HG03460 (cell line): ENCODE results near the gene GABARAPL2.
"Not testable (repeated sequence)": the region's sequence is repeated elsewhere in the genome, so short reads cannot be mapped to it uniquely, and the experiment has no call there.

Experiments used
- ATAC-seq: cut with Tn5 transposase; IDR thresholded peaks from one replicate; pipeline ENCODE4 v1.9.1; 2021; ENCODE audit not compliant: unreplicated experiment

The GABARAPL2 gene, protein sequence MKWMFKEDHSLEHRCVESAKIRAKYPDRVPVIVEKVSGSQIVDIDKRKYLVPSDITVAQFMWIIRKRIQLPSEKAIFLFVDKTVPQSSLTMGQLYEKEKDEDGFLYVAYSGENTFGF

DNA sequence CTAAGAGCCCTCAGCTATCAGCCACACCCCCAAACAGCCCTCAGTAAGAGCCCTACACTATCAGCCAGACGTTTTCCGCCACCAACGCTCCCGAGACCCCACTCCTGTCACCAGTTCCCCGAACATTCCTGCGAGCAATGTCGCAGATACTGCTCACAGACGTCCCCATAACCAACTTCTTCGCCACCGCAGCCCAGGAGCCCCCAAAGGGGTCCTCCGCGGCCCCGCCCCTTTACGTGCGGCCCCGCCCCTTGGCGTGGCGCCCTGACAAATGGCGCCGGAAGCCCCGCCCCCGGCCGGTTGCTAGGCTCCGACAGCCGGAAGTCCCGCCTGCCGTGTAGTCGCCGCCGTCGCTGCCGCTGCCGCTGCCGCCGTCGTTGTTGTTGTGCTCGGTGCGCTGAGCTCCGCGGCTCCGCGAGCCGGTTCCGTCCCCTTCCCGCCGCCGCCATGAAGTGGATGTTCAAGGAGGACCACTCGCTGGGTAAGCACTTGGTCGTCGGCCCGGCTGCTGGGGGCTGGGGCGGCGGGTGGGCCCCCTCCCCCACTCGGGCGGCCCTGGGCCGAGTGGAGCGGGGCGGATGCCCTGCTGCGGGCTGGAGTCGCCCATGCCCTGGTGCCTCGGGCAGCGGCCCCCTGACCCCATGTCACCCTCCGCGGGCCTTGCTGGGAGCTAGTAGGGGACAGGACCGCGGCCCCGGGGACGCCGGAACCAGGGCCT is at the start of gene GABARAPL2:
Gene GABARAPL2, plus strand, starts transcription at position 340 of the 718 bp plus-strand sequence. Its CDS starts 108 bp downstream, at position 448.
- peak; percentile 69 for ATAC-seq

DNA sequence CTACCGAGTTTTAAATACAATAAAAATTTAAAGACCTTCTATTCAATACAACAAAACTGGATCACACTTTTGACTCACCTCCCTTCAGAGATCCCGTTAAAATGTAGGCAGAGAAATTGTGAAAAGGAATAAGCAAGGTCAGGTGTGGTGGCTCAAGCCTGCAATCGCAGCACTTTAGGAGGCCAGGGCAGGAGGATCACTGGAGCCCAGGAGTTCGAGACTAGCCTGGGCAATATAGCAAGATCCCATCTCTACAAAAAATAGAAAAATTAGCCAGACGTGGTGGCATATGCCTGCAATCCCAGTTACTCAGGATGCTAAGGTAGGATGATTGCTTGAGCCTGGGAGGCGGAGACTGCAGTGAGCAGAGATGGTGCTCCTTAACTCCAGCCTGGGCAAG is 47.0 kb upstream of the GABARAPL2 start:
- ATAC-seq, result no peak

DNA sequence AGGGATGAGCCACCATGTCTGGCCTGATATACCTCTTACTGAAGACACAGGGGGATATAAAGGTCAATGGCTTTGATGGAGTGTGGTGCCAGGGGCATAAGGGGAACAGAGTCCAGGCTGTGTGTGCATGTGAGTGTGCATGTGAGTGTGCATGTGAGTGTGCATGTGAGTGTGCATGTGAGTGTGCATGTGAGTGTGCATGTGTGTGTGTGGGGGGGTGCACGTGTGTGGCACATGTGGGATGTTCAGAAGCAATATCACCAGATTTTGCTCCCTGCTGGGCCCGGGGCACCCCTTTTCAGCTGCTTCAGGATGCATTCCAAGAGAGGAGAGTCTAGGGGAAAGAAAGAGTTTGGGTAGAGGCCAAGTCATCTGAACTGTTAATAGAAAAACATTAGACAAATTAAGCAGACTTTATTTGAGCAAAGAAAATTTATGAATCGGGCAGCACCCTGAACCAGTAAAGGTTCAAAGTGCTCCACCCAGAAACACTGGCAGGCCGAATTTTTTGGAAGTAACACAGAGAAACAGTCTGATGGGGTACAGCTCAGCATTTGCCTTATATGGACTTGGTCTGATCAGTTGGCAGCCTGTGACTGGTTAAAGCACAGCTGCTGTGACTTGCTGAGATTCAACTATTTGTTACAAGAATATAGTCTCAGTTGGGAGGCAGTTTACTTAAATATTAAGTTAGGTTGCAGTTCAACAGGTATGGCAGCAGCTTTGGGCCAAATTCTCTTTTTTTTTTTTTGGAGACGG is 40.0 kb upstream of the GABARAPL2 start:
- no peak for ATAC-seq

DNA sequence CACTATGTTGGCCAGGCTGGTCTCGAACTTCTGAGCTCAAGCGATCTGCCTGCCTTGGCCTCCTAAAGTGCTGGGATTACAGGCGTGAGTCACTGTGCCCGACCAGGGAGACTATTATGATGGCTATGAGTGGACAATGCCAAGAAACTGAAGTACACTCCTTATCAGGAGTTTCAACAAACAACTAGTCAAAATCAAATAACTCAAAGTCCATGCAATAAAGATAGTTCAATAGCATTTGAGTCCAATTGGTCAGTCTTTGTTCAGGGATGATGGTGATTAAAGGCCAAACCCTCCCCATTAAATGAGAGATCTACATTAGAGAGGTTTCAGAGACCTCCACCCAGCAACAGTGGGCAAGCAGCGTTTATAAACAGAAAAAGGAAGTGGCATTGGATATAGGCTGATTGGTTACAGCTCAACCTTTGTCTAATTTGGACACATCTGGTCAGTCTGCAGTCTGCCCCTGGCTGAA is 38.3 kb upstream of the GABARAPL2 start:
- ATAC-seq, result no peak

DNA sequence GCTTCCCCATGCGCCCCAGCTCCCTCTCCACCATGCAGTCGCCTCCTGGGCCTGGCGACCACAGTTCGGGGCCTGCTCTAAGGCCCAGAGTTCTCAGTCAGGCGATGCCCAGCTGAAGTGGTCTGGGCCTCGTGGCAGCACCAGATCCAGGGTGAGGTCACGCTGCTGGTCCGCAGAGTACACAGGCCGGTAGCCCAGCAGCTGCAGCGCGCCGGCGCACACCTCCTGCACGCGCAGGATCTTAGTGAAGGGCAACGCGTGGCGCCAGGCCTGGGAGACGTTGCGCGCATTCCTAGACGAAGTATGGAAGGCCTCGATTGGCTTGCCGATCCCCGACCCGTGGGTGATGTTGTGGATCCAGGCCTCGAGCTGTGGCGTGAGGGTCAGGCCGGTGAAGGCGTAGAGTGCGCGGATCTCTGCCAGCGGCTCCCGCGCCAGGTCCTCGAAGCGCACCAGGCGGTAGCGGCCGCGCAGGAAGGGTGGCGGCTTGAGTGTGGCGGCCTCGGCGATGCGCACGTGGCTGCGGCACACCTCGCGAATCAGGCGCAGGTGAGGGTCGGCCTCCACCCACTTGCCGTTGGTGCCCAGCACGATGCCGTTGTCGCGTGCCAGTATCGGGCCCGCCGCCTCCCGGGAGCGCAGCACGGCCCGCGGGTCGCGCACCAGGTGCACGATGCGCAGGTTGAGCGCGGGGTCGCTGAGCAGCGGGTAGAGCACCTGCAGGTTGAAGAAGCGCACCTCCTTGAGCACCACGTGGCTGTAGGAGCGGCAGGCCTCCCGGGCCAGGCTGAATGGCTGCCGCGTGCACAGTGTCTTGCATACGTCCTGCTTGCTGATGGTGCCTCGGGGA is 36.9 kb upstream of the GABARAPL2 start:
- no peak for ATAC-seq

DNA sequence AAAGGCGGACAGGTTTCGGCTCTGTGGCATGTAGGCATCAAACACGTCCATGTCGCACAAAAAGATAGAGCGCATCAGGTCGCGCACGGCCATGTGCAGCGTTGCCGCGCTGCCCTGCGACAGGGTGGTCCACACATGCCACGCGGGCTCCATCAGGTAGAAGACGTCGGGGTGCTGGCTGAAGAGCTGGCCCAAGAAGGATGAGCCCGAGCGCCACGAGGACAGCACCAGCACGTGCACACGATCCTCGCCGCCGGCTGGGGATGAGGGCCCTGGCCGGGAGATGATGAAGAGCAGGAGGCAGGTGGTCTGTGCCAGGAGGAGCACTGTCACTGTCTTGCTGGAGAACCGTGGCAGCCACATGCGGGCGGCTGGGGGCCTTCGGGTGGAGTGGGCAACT is 36.2 kb upstream of the GABARAPL2 start:
- ATAC-seq, result no peak

DNA sequence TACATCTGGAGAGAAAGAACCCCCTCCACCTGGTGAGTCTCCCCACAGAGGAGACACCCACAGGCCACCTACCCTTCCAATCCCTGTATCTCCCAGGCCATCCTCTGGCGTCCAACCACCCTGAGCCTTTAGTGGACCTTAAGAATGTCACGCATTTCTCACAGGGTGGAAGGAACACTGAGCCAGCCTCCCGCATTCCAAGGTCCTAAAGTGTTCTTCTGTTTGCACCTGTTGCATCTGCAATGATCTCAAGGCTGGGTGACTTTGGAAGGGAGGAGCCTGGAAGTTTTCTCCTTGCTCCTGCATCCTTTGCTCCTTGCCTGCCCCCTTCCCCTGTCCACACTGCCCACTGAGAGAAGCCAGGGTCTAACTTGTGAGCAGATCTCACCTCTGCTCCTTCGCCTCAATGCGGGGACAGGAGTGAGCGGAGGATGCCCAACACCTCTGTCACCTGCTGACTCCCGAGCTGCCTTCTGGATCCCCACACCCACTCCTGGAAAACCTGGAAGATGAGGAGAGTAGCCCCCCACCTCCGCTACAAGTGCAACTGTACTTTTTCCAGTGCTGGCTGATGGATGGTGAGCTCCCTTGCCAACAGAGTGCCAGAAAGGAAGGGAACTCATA is 33.9 kb upstream of the GABARAPL2 start:
- ATAC-seq, result no peak

DNA sequence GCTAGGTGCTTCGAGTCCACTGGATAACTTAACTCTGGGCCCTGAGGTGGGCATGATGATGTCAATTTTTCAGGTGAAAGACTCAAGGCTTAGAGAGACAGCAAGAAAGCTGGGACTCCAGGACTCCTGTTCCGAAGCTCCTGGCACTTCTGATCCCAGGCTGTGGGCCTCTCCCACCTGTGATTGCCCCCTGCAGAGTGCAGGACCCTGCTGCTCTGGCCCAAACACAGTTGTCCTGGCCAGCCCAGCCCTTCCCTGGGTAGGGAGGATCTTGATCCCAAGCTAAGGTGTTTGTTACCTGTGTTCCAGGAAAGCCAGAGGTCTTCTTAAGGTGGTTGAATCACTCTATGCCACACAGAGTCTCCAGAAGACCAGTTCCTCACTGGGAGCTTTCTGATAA is 33.4 kb upstream of the GABARAPL2 start:
- ATAC-seq, result no peak

DNA sequence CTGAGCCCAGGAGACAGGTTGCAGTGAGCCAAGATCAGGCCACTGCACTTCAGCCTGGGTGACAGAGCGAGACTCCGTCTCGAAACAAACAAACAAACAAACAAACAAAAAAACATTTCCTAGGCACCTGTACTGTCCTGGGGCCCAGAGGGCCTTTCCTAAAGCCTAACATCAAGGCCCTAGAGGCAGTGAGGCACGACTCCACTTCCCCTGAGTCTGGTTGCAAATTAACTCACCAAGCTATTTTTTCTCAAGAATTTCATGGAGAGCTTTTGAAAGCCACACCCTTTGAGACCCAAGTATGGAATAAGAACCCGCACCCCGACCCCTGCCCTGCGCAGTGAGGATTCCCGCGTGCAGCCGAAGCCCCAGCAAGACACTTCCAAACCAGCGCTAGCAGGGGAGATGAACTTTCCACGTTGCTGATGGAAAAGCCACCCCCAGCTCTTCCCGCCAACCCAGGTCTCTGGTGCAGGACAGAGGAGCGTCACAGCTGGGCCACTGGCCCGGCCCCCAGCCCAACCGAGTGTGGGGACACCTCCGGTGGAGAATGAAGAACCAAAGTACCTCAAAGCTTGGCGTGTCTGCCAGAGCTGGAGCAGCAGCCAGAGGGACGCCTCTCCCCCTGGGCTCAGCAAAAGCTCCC is 31.5 kb upstream of the GABARAPL2 start:
- ATAC-seq, result no peak

DNA sequence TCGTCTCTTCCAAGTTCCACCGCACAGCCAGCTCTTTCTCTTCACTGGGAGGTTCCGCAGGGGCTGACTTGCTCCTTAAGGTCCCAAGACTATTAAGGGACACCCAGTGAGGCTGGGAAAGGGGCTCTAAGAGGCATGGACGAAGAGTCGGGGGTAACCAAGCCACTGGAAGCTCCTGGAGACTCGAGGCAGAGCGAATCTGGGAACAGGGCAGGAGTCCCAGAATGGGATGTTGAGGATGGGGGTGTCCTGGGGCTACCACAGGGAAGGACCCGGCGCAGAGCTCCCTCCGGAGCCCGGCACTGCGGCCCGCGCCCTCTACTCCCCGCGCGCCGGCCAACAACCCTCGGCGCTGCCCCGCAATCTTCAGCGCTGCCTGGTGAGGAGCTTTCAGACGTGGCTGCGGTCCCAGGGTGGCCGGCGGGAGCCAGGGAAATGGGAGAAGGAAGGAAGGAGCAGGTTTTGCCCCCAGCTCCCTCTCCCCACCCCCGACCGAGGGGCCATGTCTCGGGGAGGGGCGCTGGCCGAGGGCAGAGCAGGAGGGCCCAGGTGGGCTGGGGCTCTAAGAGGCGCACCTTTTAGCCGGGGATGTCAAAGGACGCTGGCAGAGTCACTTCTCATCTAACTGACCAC is 30.9 kb upstream of the GABARAPL2 start:
- no peak for ATAC-seq

DNA sequence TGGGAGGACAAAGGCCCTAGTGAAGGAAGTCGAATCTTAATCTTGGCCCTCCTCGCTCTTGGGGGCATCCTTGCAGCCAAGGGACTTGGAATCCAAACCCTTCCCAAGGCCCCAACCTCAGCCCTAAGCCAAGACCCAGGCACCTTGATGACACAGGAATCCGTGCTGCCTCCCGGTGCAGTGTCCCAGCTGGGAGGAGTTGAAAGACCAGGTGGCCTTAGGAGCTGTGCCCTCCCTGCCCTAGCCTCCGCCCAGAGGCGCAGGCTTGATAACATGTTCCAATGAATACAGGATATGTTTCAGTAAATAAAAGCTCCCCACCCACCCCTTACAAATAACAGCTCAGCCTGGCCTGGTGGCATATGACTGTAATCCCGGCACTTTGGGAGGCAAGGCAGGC is 30.3 kb upstream of the GABARAPL2 start, which contains the start of gene CHST5:
Gene CHST5, minus strand, starts transcription at position 208 of the 400 bp plus-strand sequence. CDS start 5,724 bp downstream, outside the sequence.
- no peak for ATAC-seq

DNA sequence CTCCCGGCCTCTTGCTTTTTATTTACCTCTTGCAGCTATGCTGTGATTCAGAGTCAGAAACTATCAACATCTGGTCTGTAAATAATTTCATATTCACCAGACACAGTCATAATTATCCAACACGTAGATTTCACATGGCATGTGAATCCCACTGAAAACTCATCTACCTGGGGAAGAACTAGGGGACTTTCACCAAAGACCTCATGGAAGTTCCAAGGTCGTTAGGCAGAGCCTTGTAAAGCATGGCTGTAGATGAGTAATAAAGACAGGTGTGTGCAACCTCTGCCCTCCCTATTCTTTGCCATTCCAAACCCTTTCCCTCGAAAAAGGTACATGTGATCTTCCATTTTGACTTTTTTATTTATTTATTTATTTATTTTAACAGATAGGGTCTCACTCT is 28.4 kb upstream of the GABARAPL2 start:
- ATAC-seq, result no peak

DNA sequence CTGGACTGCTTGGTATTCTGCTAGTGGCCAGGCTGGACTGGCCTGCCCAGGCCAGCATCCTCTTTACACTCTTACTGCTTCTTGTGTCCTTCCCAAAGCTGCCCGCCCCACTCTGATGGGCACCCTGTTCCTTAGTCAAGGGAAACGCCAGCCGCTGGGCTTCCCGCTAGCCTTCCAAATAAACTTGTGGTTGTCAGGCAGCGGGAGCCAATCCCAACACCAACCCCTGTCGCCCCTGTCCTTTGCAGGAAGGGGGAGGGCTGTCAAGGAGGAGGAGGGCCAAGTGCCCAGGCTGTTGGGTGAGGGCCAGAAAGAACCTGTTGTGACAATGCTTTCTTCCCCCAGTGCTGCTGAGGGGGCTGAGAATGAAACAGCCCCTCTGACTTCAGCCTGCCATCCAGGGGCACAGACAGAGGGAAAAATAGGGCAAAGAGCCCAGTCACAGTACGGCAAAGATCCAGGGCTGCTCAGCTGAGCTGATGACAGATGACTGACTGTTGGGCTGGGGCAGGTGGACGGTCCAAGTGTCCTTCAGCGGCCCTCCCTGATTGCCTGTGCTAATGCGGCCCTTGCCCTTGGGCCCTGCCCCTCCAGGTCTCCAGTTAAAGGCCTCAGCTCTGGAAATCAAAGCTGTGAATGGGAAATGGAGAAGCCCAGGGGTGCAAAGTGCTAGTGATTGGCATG is 27.2 kb upstream of the GABARAPL2 start:
- ATAC-seq, result not testable (repeated sequence)

DNA sequence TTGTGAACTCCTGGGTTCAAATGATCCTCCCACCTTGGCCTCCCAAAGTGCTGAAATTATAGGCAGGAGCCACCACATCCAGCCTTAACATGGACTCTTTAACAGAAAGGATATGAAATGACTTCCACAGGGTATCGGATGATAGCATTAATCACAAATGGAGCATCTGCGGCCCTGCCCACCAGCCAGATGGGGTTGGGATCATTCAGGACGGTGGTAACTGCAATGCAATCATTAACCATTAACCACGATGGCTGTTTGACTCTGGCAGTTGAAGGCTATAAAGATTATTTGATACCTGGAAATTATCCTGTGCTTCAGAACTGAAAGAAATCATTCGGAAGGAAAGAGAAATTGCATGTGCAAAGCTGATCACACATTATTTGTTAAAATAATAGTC is 24.9 kb upstream of the GABARAPL2 start:
- ATAC-seq, result no peak

DNA sequence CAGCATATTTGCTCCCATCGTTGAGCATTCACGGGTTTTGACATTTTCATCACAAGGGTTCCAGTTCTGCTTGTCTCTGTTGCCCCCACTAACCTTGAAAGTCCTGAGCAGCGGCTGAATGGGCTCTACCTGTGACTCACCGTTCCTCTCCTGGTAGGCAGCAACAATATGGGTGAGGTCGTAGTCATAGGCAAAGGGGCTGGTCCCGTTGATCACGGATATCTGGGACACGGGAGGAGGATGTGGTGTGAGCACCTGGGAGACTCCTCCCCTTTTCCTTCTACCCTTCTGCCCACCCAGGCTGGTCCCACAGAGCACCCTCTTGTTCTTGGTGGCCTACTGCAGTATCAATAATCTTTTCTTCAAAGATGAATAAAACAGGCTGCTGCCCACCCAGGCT is 23.7 kb upstream of the GABARAPL2 start:
- not testable (repeated sequence) for ATAC-seq

DNA sequence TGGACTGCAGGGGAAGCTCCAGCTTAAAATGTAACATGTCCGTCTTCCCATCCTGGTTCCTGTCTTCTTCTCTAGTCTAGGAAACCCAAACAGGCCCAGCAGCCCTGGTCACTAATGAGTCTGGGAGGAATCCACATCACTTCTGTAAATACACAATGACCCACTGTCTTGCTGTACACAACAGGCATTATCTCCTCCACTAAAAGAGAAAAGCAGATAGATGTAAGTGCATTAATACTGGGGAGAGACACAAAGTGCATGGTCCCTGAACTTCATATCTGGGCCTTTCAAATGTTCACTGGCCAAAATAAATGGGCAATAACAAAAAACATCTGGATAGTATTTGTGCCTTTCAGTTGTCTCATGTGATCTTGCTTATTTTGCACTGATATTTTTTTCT is 20.3 kb upstream of the GABARAPL2 start:
- not testable (repeated sequence) for ATAC-seq

DNA sequence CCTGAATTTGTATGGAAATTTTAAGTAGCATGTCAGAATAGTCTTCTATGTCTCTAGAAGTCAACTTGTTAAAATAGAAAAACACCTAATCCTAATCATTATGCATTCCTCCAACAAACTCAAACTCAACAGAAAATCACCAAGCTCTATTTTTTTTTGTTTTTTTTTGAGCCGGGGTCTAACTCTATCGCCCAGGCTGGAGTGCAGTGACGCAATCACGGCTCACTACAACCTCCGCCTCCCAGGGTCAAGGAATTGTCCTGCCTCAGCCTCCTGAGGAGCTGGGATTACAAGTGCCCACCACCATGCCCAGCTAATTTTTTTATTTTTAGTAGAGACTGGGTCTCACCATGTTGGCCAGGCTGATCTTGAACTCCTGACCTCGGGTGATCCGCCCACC is 19.9 kb upstream of the GABARAPL2 start:
- no peak for ATAC-seq

DNA sequence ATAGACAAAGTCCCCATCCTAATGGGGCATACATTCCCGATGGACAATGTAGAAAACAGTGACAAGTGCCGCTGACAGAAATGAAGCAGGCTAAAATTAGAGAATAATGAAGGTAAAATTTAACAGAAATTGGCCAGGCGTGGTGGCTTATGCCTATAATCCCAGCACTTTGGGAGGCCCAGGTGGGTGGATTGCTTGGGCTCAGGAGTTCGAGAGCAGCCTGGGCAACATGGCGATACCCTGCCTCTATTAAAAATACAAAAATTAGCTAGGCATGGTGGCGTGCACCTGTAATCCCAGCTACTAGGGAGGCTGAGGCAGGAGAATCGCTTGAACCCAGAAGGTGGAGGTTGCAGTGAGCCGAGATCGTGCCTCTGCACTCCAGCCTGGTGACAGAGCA is 17.7 kb upstream of the GABARAPL2 start:
- not testable (repeated sequence) for ATAC-seq

DNA sequence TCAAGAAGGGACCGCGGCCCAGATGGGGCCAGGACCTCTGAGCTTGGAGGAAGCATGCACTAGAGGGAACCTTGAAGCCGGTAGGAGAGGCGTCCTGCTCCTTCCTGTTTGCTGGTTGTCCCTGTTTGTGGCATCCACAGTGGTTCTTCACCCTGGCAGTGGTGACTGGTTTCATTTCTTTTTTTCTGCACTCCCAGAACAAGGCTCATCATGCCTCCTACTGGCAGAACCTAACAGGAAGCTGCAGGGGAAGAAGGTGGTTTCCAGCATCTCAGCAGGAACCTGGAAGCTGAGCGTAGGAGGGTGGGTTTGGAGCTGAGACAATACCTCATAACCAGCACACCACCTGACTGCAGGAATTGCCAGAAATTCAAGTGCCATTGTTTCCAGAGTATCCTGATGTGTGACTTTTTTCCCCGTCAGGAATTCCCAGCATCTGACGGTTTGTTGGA is 15.9 kb upstream of the GABARAPL2 start:
- ATAC-seq, result peak; percentile 73
